DMS 273 (cell line): ENCODE results near the gene EIF3B.
A peak's percentile ranks its signal among the peaks of the same experiment; 100 is the strongest.
"Not testable (repeated sequence)": the region's sequence is repeated elsewhere in the genome, so short reads cannot be mapped to it uniquely, and the experiment has no call there.

Experiments
- DNase-seq: peaks from one replicate; lab custom pipeline; 2025; ENCODE audit not compliant: unreplicated experiment; lab: John Stamatoyannopoulos, UW

The EIF3B gene

GRCh38 chr7:2399848-2400587 is 45.4 kb downstream of the EIF3B start:
- DNase-seq = peak; percentile 83

- DNase-seq = no peak
Measured at GRCh38 chr7:2402687-2403013, 48.0 kb downstream of the EIF3B start.

- DNase-seq = peak; percentile 99
Measured at GRCh38 chr7:2403014-2403717, 48.5 kb downstream of the EIF3B start, which contains the start of gene CHST12. TSS of gene CHST12 (plus strand) at chr7:2403611. CDS start at chr7:2432640, 29,029 bp downstream.

GRCh38 chr7:2403718-2404648 is 49.4 kb downstream of the EIF3B start:
- peak; percentile 86 for DNase-seq

- no peak for DNase-seq
Measured at GRCh38 chr7:2404714-2405119, 50.1 kb downstream of the EIF3B start.

- no peak for DNase-seq
Measured at GRCh38 chr7:2405201-2405600, 50.6 kb downstream of the EIF3B start.

GRCh38 chr7:2405601-2406345 is 51.1 kb downstream of the EIF3B start:
- no peak for DNase-seq

- no peak for DNase-seq
Measured at GRCh38 chr7:2409745-2410414, 55.3 kb downstream of the EIF3B start.

- no peak for DNase-seq
Measured at GRCh38 chr7:2411049-2411448, 56.4 kb downstream of the EIF3B start.

GRCh38 chr7:2411815-2412586 is 57.4 kb downstream of the EIF3B start:
- DNase-seq = no peak

- DNase-seq = no peak
Measured at GRCh38 chr7:2412587-2413201, 58.1 kb downstream of the EIF3B start.

- no peak for DNase-seq
Measured at GRCh38 chr7:2416063-2416462, 61.4 kb downstream of the EIF3B start.

GRCh38 chr7:2416650-2417049 is 62.0 kb downstream of the EIF3B start:
- DNase-seq = no peak

- not testable (repeated sequence) for DNase-seq
Measured at GRCh38 chr7:2417178-2417577, 62.6 kb downstream of the EIF3B start.

GRCh38 chr7:2417981-2418481 is 63.4 kb downstream of the EIF3B start:
- DNase-seq = no peak

GRCh38 chr7:2420216-2420933 is 65.7 kb downstream of the EIF3B start:
- no peak for DNase-seq

- no peak for DNase-seq
Measured at GRCh38 chr7:2421943-2422310, 67.3 kb downstream of the EIF3B start.

- DNase-seq = no peak
Measured at GRCh38 chr7:2425749-2426148, 71.1 kb downstream of the EIF3B start.
